OCI-LY3 (cell line): ENCODE results near the gene PLPPR2.

Experiments used
- H2AFZ ChIP-seq: fragments of 200-600, 300-600 bp; shearing (Covaris generic); 2 replicates; pipeline ENCODE4 v1.6.0; 2014; ENCODE audit warnings: antibody characterized with exemption, low read depth, low read length
- H3K27ac ChIP-seq: fragments of 200-600, 300-600 bp; sonication (generic); 2 replicates; pipeline ENCODE4 v1.5.1; 2014; ENCODE audit warnings: mild to moderate bottlenecking, low read length, moderate library complexity, mixed read lengths
- H3K27me3 ChIP-seq: fragments of 200-600, 300-600 bp; sonication (generic); 2 replicates; pipeline ENCODE4 v1.6.1; 2014; ENCODE audit warnings: low read depth, low read length, mixed read lengths
- H3K36me3 ChIP-seq: fragments of 200-600, 300-600 bp; sonication (generic); replicated peaks from 2 replicates; pipeline ENCODE3; 2014; ENCODE audit warnings: low read depth, low read length, mixed read lengths
- H3K4me1 ChIP-seq: fragments of 300-600, 200-600 bp; sonication (generic); 2 replicates; pipeline ENCODE4 v1.6.1; 2014; ENCODE audit warnings: low read length, mixed read lengths
- H3K4me2 ChIP-seq: fragments of 200-600, 300-600 bp; sonication (generic); 2 replicates; pipeline ENCODE4 v1.6.1; 2014; ENCODE audit warnings: low read length, mixed read lengths
- H3K4me3 ChIP-seq: fragments of 300-600, 200-600 bp; sonication (generic); 2 replicates; pipeline ENCODE4 v1.5.1; 2014; ENCODE audit warnings: antibody characterized with exemption, mild to moderate bottlenecking, low read length, moderate library complexity
- H3K79me2 ChIP-seq: fragments of 300-600, 200-600 bp; shearing (Covaris generic); 2 replicates; pipeline ENCODE4 v1.6.1; 2014; ENCODE audit warnings: mild to moderate bottlenecking, low read length, mixed read lengths
- H3K9ac ChIP-seq: fragments of 300-600, 200-600 bp; shearing (Covaris generic); 2 replicates; pipeline ENCODE4 v1.6.0; 2014; ENCODE audit warnings: mild to moderate bottlenecking, low read length, moderate library complexity
- H3K9me3 ChIP-seq: fragments of 200-600, 300-600 bp; shearing (Covaris generic); 2 replicates; pipeline ENCODE4 v1.6.1; 2014; ENCODE audit warnings: low read length, mixed read lengths; ENCODE audit not compliant: insufficient read depth
- H4K20me1 ChIP-seq: fragments of 200-600, 300-600 bp; sonication (generic); 2 replicates; pipeline ENCODE4 v1.6.1; 2016; ENCODE audit warnings: low read length, mixed read lengths; ENCODE audit not compliant: insufficient read depth
- CTCF ChIP-seq: fragments of 200-600, 300-600 bp; sonication (generic); IDR thresholded peaks from 2 replicates; pipeline ENCODE4 v1.5.1; 2014; ENCODE audit warnings: antibody characterized with exemption, low read length, low read depth
- EZH2phosphoT487 ChIP-seq: fragments of 200-600 bp; shearing (Covaris generic); IDR thresholded peaks from 2 replicates; pipeline ENCODE4 v1.6.1; 2018; ENCODE audit warnings: antibody characterized with exemption, mixed run types, low read depth

PLPPR2 gene

DNA sequence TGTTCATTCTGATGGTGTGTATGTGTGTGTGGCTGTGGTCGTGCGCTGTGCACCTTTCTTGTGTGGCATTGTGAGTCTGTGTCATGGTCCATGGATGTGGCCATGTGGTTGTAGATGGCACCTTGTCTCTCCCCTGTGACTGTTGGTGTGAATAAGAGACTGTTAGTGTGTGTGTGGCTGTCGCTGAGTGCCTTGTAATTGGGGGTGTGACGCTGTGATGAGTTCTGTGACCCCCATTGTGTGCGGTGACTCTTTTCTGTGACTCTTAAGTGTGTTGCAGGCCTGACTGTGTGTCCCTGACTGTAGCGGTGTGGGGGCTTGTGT lies 804 bp downstream of the PLPPR2 start:
- Histone ChIP-seq H2AFZ (no peak overlapping the region), H3K4me3 (no peak overlapping the region)
- no peak for TF ChIP-seq CTCF
- TF ChIP-seq EZH2phosphoT487, result no peak

GRCh38 chr19:11356676-11357550 lies 1.7 kb downstream of the PLPPR2 start:
- H3K27me3 ChIP-seq, result no peaks in the 10 kb centered on the region
- no peaks in the 10 kb centered on the region for H4K20me1 ChIP-seq
- no peak overlapping the region for H3K9ac ChIP-seq
- no peaks in the 10 kb centered on the region for H3K36me3 ChIP-seq
- no peak overlapping the region for H3K4me3 ChIP-seq
- H3K9me3 ChIP-seq, result no peaks in the 10 kb centered on the region
- H3K4me1 ChIP-seq, result no peaks in the 10 kb centered on the region
- TF ChIP-seq EZH2phosphoT487, result no peak
- no peak for TF ChIP-seq CTCF
- H3K27ac ChIP-seq, result no peak overlapping the region
- no peak overlapping the region for H3K4me2 ChIP-seq
- no peak overlapping the region for H2AFZ ChIP-seq
- H3K79me2 ChIP-seq, result no peaks in the 10 kb centered on the region

More for the DNA sequence above, 804 bp downstream of the PLPPR2 start:
- Histone ChIP-seq H4K20me1 (no peaks in the 10 kb centered on the region), H3K79me2 (no peaks in the 10 kb centered on the region), H3K4me1 (no peaks in the 10 kb centered on the region), H3K9ac (no peak overlapping the region), H3K36me3 (no peaks in the 10 kb centered on the region), H3K27ac (no peak overlapping the region), H3K4me2 (no peak overlapping the region), H3K9me3 (no peaks in the 10 kb centered on the region), H3K27me3 (no peaks in the 10 kb centered on the region)

GRCh38 chr19:11359421-11359820 lies 4.2 kb downstream of the PLPPR2 start:
- Histone ChIP-seq H2AFZ (no peak overlapping the region), H4K20me1 (no peaks in the 10 kb centered on the region), H3K9me3 (no peaks in the 10 kb centered on the region), H3K27ac (no peak overlapping the region), H3K27me3 (no peaks in the 10 kb centered on the region), H3K79me2 (no peaks in the 10 kb centered on the region), H3K4me1 (no peaks in the 10 kb centered on the region), H3K9ac (no peak overlapping the region), H3K36me3 (no peaks in the 10 kb centered on the region), H3K4me2 (no peak overlapping the region), H3K4me3 (no peak overlapping the region)
- TF ChIP-seq EZH2phosphoT487 (no peak), CTCF (no peak)

DNA sequence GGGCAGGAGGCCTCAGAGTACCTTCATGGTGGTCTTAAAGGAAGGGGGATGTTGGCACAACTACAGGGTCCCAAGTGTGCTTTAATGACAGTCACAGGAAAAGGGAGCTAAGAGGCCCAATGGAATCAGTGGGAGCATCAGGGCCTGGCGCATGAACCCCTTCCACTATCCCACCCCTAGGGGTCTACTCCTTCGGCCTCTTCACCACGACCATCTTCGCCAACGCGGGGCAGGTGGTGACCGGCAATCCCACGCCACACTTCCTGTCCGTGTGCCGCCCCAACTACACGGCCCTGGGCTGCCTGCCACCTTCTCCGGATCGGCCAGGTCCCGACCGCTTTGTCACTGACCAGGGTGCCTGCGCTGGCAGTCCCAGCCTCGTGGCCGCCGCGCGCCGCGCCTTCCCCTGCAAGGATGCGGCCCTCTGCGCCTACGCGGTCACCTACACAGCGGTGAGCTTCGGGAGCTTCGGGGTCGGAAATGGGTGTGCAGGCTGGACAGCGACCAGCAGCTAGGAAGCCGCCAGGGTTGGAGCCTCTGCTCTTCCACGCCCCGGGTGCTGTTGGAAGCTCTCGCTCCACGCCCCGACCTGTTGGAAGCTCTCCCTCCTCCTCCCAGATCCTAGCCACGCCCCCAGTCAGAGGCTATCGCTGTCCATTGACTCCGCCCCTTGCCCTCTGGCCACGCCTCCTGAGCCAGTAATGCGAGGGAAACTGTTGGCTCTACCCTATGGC lies 6.0 kb downstream of the PLPPR2 start:
- H4K20me1 ChIP-seq, result no peaks in the 10 kb centered on the region
- H3K36me3 ChIP-seq, result no peaks in the 10 kb centered on the region
- no peaks in the 10 kb centered on the region for H3K27me3 ChIP-seq
- H3K9me3 ChIP-seq, result no peaks in the 10 kb centered on the region
- H3K4me1 ChIP-seq, result no peaks in the 10 kb centered on the region
- no peak overlapping the region for H3K9ac ChIP-seq
- no peak overlapping the region for H2AFZ ChIP-seq
- no peak for TF ChIP-seq CTCF
- TF ChIP-seq EZH2phosphoT487, result no peak
- no peak overlapping the region for H3K4me3 ChIP-seq
- H3K79me2 ChIP-seq, result no peaks in the 10 kb centered on the region
- H3K4me2 ChIP-seq, result no peak overlapping the region
- no peak overlapping the region for H3K27ac ChIP-seq
